ENCODE results near the gene TLE4. TPM values are rescaled to one million over a fixed set of nuclear protein-coding genes. Genes with fewer than 3 reads are reported as not detected.
A peak's percentile ranks its signal among the peaks of the same experiment; 100 is the strongest.

The TLE4 gene
- total RNA-seq, 1 experiment from 2014 or later = 11.4 TPM

DNA sequence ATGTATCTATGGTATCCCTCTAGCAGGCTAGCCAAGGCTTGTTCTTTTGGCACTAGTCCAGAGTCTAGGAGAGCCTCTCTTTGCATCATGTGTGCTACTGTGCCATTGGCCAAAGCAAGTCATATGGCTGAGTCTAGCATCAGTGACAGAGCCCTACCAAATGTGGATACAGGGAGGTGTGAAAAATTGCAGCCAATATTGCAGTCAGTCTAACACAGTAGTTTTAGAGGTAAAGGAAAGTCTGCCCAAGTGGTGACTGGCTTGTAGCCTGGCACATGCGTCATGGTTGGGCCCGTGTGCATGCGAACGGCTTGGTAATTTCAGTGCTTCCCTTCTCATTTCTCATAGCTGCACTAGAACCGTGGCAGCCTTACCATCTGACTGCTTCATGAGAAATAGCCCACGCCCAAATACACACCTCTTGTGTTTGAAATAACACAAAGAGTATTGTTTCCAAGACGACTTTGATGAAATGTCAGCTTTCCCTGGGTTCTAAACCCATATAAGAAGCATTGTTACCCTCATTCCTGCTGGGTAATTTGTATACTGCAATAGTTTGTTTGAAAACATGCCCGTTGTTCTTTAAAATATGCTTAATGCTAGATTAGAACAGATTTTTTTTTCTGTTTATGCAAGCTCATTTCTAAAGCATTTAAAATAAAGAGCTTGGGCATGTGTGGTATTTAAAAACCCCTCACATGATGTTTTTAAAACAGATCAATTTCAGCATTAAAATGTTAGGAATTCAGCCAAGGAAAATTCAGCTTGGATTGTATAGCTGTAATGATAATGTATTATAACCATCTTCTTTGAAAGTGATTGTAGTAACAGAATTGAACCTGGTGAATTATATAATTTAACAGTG lies 113.2 kb downstream of the TLE4 start:
- peak; percentile 65 for DNase-seq
- no peaks in the 10 kb centered on the region for H3K9me3 ChIP-seq
- no peaks in the 10 kb centered on the region for H3K36me3 ChIP-seq
- no peaks in the 10 kb centered on the region for H3K27me3 ChIP-seq
- H3K4me3 ChIP-seq = no peak overlapping the region

DNA sequence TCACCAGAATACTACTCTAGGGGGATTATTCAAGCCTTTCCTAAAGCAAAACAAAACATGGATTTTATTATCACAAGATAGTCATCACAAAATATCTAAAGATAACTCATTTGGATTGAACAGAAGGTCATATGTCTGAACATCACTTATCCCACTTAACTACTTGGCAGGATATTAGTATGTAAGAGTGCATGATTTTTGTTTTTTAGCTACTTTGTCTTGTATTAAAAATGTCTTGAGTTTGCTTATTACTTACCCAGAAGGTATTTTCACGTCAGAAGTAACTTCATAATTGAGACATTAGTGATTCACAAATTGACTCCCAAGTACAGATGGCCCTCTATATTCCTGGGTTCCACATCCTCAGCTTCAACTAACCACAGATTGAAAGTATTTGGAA lies 113.8 kb downstream of the TLE4 start:
- H3K4me3 ChIP-seq = no peak overlapping the region
- no peaks in the 10 kb centered on the region for H3K36me3 ChIP-seq
- no peaks in the 10 kb centered on the region for H3K27me3 ChIP-seq
- no peak for DNase-seq
- no peaks in the 10 kb centered on the region for H3K9me3 ChIP-seq

DNA sequence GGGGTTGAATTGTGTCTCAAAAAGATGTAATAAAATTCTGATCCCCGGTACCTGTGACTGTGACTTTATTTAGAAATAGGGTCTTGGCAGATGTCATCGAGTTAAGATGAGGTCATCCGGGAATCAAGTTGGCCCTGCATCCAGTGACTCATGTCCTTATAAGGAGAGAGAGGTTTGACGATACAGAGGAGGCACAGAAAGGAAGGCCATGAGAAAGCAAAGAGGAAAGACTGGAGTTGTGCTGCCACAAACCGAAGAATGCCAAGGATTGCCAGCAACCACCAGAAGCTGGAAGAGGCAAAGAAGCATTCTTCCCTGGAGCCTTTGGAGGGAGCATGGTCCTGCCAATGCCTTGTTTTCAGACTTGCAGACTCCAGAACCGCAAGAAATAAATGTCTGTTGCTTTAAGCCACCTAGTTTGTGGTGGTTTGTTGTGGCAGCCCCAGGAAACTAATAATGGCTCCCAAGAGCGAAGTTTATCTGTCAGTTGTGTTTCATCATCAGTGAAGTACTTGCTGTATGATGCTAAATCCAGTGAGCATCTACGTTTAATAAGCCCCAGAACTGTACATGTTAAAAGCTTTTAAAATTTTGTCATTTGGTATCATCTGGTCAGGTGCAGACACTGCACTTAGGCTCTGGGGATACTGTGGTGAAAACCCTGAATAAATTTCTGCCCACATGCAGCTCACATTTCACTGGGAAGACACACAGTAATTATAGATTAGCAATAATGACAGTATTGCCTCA lies 114.8 kb downstream of the TLE4 start:
- H3K9me3 ChIP-seq = no peaks in the 10 kb centered on the region
- no peaks in the 10 kb centered on the region for H3K27me3 ChIP-seq
- peak overlapping the region; percentile 10; the same call in 1 of the 2 replicates for H3K4me3 ChIP-seq
- H3K36me3 ChIP-seq = no peaks in the 10 kb centered on the region
- DNase-seq = peak; percentile 84

DNA sequence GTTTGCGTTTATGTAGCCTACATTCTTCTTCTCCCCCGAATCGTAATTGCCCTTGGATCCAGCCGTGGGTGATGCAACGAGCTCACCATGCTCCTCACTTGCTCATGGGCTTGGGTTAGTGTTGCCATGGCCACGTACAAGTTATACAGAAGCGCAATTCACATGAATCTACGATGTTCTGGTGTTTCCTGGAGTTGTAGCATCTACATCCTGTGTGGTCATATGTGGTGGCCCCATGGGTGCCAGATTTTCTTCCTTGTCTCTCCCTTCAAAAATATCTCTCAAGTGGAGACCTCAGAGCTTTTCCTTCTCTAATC lies 115.3 kb downstream of the TLE4 start:
- Histone ChIP-seq H3K36me3 (no peaks in the 10 kb centered on the region), H3K9me3 (no peaks in the 10 kb centered on the region), H3K4me3 (0 out of 2 replicates have a peak overlapping the region, but pooled peaks have one; percentile 10), H3K27me3 (no peaks in the 10 kb centered on the region)
- peak; percentile 31 for DNase-seq

DNA sequence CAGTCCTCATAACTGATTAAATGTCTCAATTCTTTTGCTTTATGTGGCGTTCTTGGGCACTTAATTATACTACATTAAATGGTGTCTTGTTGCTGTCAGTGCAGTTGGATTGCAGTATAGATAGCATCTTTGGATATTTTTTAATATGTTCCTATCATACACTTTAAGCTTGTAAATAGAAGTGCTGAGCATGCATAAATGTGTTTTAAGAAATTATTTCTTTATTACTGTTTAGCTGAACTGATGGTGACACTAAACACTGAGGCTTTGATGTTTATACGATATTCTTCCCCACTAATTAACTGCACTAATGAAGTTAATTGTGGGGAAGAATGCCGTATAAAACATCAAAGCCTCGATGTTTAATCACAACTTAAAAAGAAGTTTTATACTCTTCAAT lies 116.6 kb downstream of the TLE4 start:
- Histone ChIP-seq H3K9me3 (no peaks in the 10 kb centered on the region), H3K27me3 (no peaks in the 10 kb centered on the region)
- no peak for DNase-seq

DNA sequence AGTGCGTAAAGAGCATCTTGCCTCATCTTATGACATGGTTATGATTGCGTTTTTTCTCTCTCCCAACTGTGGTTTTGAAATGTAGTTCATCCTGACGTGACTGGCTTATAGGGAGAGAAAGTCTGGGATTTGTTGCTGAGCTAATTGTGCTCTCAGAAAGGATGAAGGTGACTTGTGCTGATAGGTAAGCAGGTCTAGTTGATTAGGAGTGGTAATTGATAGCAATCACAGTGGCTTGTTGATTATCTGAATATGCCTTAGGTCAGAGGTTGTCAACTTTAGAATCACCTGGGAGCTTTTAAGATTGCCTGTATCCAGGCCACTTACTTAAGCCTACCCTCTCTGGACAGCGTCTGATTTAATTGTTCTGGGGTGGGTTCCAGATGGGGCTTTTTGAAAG lies 117.8 kb downstream of the TLE4 start:
- DNase-seq = no peak
- H3K9me3 ChIP-seq = no peaks in the 10 kb centered on the region
- no peak overlapping the region for H3K4me3 ChIP-seq
- no peaks in the 10 kb centered on the region for H3K27me3 ChIP-seq
- no peaks in the 10 kb centered on the region for H3K36me3 ChIP-seq

More for the DNA sequence above, 116.6 kb downstream of the TLE4 start:
- H3K4me3 ChIP-seq = no peak overlapping the region
- no peaks in the 10 kb centered on the region for H3K36me3 ChIP-seq

DNA sequence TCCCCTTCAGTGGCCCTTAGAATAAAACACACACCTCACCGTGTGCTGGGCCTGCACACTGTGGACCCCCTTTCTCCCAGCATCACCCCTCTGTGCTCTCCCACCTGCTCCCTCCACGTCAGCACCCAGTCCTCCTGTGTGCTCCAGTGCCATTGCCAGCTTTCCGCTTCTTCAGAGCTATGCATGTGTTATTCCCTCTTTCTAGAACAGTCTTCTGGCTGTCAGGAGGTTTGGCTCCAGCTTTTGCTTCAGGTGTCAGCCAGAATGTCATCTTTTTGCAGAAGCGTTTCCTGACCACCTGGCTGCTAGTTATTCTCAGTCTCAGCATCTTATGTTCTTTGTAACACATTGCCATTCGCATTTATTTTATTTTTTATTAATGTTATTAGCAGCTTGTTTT lies 119.7 kb downstream of the TLE4 start:
- DNase-seq = no peak
- Histone ChIP-seq H3K9me3 (no peaks in the 10 kb centered on the region), H3K36me3 (no peaks in the 10 kb centered on the region), H3K27me3 (no peaks in the 10 kb centered on the region), H3K4me3 (no peak overlapping the region)

DNA sequence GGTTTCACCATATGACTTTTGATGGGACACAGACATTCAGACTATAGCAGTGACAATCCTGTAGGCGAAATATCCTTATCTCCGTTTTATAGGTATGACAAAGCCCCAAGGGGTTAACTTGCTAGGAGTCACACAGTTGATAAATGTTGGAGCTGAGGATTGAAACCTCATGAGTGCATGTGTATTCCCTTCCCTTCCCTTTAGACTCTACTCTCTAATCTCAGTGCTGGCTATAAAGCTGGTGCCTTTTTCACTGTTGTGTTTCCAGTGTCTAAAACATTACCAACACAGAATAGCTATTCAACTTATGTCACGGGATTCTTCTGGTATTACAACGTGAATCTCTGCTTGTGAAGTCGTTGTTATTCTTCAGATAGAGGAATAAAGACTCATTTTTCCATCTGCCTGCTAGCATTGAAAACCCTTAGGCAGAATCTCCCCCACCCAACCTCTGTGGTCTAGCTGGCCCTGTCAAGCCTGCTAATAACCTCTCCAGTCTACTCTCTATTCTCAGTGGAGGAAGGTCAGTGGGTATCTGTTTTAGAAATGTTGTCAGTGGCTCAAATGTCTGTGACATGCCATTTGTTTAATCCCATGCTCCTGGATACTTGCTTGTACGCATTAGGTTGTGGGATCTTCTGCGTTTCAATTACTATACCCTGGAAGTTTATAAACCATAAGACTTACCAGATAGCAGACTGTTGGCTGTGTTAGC lies 121.2 kb downstream of the TLE4 start:
- Histone ChIP-seq H3K4me3 (no peak overlapping the region), H3K36me3 (no peaks in the 10 kb centered on the region), H3K27me3 (no peaks in the 10 kb centered on the region), H3K9me3 (no peaks in the 10 kb centered on the region)
- no peak for DNase-seq

DNA sequence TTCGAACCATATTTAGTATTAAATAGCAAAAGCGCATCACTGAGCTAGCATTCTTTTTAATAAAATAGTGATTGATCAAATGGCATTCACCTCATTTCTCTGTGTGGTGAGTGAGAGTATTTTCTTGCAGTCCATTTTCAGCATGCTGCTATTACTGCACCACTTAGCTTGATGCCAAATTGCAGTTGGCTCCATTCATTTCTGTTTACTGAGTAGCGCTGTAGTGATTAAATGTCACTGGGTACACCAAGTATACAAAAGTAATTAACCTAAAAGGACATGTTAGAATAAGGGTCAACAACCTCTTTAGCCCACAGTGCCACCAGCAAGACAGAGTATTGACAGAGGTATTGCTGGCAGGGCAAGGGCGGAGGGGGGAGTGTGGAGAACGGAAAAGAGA lies 122.0 kb downstream of the TLE4 start:
- H3K9me3 ChIP-seq = no peaks in the 10 kb centered on the region
- H3K4me3 ChIP-seq = no peak overlapping the region
- DNase-seq = no peak
- no peaks in the 10 kb centered on the region for H3K27me3 ChIP-seq
- H3K36me3 ChIP-seq = no peaks in the 10 kb centered on the region

DNA sequence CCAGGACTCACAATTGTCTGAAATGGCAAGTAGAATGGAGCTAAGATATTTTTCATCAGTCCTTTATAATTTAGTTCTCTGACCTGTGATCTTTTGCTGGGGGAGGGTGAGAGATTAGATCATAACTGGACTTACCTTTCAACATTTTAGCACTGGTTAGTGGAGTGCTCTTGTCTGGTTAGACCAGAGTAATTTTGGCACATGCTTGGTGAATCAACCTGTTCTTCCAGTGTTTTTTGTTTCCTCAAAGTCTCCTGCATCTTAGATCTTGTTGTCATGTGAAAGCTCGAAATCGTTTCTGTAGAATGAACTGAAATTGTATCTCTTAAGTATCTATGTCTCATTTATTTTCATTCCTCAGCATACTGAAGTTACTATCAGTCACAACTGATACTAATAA lies 122.4 kb downstream of the TLE4 start:
- no peak for DNase-seq
- no peak overlapping the region for H3K4me3 ChIP-seq
- no peaks in the 10 kb centered on the region for H3K9me3 ChIP-seq

DNA sequence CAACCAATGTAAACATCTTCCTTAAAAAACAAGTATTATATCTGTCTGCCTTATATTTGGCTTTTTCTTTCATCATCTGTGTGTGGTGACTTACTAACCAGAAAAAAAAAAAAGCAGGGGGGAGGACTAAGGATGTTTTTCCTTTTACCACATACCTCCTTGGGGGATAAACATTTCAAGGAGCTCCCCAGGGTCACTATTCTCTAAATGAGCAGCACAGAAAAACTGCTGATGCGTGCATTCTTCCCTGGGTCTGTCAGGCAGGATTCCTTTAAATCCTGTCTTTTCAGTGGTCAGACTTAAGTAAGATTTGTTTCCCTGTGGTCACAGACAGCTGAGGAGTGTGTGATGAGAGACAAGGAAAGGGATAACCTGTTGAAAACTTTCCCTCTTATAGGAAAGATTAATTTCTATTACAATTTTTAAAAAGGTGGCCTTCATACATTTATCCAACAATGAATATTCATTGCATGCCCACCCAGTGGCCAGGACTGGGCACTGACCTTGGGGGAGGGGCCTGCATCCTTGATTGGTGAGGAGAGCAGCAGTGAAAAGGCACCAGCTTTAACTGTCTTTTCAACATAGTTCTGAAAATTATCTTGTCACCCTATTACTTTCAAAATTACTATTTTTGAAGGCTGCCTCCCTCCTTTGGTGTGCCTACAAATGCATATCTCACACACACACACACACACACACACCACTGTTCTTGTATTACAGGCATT lies 123.1 kb downstream of the TLE4 start:
- Histone ChIP-seq H3K4me3 (no peak overlapping the region), H3K36me3 (no peaks in the 10 kb centered on the region), H3K27me3 (no peaks in the 10 kb centered on the region), H3K9me3 (no peaks in the 10 kb centered on the region)
- DNase-seq = no peak

More for the DNA sequence above, 122.4 kb downstream of the TLE4 start:
- Histone ChIP-seq H3K27me3 (no peaks in the 10 kb centered on the region), H3K36me3 (no peaks in the 10 kb centered on the region)

DNA sequence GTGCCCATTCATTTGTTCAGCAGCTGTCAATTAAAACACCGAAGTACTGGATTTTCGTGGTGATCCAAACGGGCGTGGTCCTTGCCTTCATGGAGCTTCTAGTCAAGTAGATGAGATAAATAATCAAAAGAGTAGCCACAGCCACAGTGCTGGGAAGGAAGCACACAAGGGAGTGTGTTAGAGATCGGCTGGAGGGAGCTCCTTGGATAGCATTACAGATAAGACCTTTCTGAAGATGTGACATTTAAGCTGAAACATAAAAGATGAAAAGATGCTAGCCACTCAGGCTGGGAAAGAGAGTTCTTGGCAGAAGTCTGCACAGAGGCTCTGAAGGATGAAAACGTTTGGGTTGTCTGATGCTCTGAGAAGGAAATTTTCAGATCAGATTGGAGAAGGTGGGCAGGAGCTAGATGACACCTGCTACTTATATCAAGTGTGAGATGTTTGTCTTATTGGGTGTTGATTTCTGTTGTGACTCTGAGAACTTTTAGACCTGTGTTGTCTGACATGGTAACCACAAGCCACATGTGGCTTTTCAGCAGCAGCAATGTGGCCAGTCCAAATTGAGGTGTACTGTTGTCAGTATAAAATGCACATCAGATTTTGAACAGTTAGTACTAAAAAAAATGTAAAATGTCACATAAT lies 123.9 kb downstream of the TLE4 start:
- Histone ChIP-seq H3K4me3 (no peak overlapping the region), H3K27me3 (no peaks in the 10 kb centered on the region), H3K9me3 (no peaks in the 10 kb centered on the region), H3K36me3 (no peaks in the 10 kb centered on the region)
- DNase-seq = no peak

DNA sequence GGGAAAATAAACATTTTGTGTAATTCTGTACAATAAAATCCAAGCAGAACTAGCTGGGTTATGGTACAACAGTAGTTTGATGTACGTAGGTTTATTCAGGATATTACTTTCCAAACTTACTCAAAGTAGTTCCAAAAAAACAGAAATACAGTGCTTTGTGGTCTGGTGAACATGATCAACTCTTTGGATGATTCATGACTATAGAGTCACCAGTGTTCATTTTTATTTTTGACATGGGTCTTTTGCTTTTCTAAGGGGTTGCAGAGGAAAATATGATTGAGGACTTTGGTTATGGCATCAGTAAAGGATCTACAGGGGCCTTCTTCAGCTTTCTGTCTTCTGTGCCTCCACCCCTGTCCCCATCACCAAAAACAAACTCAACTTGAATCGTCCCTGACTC lies 127.2 kb downstream of the TLE4 start:
- Histone ChIP-seq H3K36me3 (no peaks in the 10 kb centered on the region), H3K9me3 (no peaks in the 10 kb centered on the region), H3K4me3 (no peak overlapping the region), H3K27me3 (no peaks in the 10 kb centered on the region)
- no peak for DNase-seq

DNA sequence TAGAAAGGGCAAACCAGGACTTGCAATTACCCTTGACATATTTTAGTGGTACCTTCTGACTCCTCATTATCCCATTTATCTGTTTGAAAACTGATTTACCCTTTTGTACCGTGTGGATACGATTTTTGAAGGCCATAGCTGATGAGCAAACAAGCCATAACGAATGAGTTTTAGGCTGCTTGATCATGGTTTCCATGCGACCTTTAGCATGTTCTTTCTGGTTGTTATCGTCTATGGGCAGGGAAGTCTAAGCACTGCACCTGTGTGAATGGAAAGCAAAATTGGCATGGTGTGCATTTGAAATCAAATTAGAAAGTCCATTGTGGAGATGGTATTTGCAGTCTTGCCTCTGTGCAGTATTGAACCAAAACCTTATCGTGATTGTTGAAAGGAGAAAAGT lies 127.7 kb downstream of the TLE4 start:
- Histone ChIP-seq H3K9me3 (no peaks in the 10 kb centered on the region), H3K4me3 (no peak overlapping the region), H3K36me3 (no peaks in the 10 kb centered on the region), H3K27me3 (no peaks in the 10 kb centered on the region)
- DNase-seq = no peak

DNA sequence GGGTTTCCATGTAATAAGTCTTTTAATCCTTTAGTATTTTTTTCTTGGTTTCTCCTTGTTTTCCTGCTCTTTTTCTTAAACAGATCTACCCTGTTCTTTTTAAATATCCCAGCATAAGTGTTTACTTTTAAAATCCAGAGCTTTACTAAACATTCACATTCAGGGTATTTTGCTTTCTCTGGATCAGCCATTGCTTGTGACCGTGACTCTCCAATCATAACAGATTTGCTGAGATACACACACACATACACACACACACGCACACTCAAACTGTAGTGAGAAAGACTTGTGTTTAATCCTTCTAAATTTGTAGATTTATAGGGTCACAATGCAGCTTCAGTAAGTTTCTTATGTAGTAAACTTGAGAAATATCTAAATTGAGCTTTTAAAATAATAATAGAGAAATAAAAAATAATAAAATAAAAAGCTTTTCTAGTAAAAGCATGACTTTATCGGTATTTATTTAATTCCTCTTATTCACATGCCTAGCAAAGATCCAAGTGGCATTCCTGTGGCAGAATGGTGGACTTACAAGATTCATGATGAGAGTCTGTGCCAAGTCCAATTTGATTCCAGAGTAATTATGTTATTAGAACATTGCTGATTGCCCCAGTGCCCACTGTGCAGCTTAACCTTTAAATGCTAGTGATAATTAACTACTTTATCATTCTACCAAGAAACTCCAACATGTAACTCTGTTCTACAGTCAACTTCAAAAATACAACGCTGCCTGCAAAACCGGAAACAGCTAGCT lies 129.0 kb downstream of the TLE4 start:
- DNase-seq = no peak
- H3K9me3 ChIP-seq = no peaks in the 10 kb centered on the region
- H3K27me3 ChIP-seq = no peaks in the 10 kb centered on the region
- H3K4me3 ChIP-seq = no peak overlapping the region
- H3K36me3 ChIP-seq = no peaks in the 10 kb centered on the region

DNA sequence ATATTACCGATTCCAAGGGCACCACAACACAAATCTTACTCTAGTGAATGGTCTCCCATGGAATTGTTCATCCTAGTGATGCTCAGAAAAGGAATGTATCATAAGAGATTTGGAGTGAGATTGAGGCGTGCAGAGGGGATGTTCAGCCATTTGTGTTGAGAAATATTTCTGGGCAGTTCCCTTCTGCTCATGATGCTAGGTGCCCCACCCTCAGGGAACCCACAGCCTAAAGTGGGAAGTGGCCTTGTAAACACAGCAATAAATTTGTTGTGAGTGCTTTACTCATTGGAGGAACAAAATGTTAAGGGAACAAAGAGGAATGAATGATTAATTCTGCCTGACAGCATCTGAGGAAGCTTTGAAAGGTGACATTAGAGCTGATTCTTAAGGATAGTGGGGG lies 129.9 kb downstream of the TLE4 start:
- Histone ChIP-seq H3K9me3 (no peaks in the 10 kb centered on the region), H3K4me3 (no peak overlapping the region), H3K27me3 (no peaks in the 10 kb centered on the region), H3K36me3 (no peaks in the 10 kb centered on the region)
- DNase-seq = no peak

Data from MG63 (cell line).